ENCODE data around the gene TMEM270. TPM values are rescaled to one million over a fixed set of nuclear protein-coding genes. Genes with fewer than 3 reads are reported as not detected.

Gene TMEM270
- total RNA-seq, 1 experiment from 2014 or later, result 1.1 TPM

GRCh38 chr7:73847941-73848723 is 12.8 kb upstream of the TMEM270 start:
- POLR2A ChIA-PET, result interaction anchor here (0.6 to 2.2 kb wide), 3 partner anchors 16 to 745 kb away, joined by 3 to 6 read pairs (median 4); no protein-coding TSS in a partner anchor

More at GRCh38 chr7:73847941-73848723, 12.8 kb upstream of the TMEM270 start:
- DNase-seq (ENCODE audit: low read depth, low spot score), result no peak
- ChIA-PET RAD21 (ENCODE audit: low non-redundant PET in 1 of 2, low total read pairs in 2 of 2, uncharacterized antibody in 2 of 2, unreplicated experiment in 2 of 2) (no interaction called here), CTCF (interaction anchor here (0.6 kb wide), 1 partner anchor 148 kb away, joined by 3 read pairs; no protein-coding TSS in a partner anchor)
- intact Hi-C loops (cut with micrococcal nuclease), result no loop called here
- BruUV-seq (replicated peaks), result no TSS peak
- no peak for TF ChIP-seq ZFX (IDR thresholded peaks at IDR 0.05)
- TF ChIP-seq, protein P1, sequence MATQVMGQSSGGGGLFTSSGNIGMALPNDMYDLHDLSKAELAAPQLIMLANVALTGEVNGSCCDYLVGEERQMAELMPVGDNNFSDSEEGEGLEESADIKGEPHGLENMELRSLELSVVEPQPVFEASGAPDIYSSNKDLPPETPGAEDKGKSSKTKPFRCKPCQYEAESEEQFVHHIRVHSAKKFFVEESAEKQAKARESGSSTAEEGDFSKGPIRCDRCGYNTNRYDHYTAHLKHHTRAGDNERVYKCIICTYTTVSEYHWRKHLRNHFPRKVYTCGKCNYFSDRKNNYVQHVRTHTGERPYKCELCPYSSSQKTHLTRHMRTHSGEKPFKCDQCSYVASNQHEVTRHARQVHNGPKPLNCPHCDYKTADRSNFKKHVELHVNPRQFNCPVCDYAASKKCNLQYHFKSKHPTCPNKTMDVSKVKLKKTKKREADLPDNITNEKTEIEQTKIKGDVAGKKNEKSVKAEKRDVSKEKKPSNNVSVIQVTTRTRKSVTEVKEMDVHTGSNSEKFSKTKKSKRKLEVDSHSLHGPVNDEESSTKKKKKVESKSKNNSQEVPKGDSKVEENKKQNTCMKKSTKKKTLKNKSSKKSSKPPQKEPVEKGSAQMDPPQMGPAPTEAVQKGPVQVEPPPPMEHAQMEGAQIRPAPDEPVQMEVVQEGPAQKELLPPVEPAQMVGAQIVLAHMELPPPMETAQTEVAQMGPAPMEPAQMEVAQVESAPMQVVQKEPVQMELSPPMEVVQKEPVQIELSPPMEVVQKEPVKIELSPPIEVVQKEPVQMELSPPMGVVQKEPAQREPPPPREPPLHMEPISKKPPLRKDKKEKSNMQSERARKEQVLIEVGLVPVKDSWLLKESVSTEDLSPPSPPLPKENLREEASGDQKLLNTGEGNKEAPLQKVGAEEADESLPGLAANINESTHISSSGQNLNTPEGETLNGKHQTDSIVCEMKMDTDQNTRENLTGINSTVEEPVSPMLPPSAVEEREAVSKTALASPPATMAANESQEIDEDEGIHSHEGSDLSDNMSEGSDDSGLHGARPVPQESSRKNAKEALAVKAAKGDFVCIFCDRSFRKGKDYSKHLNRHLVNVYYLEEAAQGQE (IDR thresholded peaks at IDR 0.05; ENCODE audit: low read depth), result no peak
- no peak for TF ChIP-seq EGR1 (IDR thresholded peaks at IDR 0.05; ENCODE audit: low read depth)
- TF ChIP-seq POLR2A (IDR thresholded peaks at IDR 0.05; ENCODE audit: borderline replicate concordance, extremely low read depth, insufficient read depth, insufficient read length), result no peak
- no peak for TF ChIP-seq TCF7L2 (IDR thresholded peaks at IDR 0.05; ENCODE audit: borderline replicate concordance, extremely low read depth, insufficient read depth, insufficient read length)
- TF ChIP-seq SIN3A (IDR thresholded peaks at IDR 0.05; ENCODE audit: low read depth), result no peak
- no peak for TF ChIP-seq RAD21 (IDR thresholded peaks at IDR 0.05; ENCODE audit: low read depth)
- TF ChIP-seq ELF1 (IDR thresholded peaks at IDR 0.05; ENCODE audit: borderline replicate concordance, low read depth), result no peak
- TF ChIP-seq JUND (IDR thresholded peaks at IDR 0.05), result no peak
- TF ChIP-seq CEBPB (IDR thresholded peaks at IDR 0.05; ENCODE audit: low read depth), result no peak
- TF ChIP-seq, protein P2, sequence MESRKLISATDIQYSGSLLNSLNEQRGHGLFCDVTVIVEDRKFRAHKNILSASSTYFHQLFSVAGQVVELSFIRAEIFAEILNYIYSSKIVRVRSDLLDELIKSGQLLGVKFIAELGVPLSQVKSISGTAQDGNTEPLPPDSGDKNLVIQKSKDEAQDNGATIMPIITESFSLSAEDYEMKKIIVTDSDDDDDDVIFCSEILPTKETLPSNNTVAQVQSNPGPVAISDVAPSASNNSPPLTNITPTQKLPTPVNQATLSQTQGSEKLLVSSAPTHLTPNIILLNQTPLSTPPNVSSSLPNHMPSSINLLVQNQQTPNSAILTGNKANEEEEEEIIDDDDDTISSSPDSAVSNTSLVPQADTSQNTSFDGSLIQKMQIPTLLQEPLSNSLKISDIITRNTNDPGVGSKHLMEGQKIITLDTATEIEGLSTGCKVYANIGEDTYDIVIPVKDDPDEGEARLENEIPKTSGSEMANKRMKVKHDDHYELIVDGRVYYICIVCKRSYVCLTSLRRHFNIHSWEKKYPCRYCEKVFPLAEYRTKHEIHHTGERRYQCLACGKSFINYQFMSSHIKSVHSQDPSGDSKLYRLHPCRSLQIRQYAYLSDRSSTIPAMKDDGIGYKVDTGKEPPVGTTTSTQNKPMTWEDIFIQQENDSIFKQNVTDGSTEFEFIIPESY (IDR thresholded peaks at IDR 0.05; ENCODE audit: extremely low read depth, insufficient replicate concordance, low read length), result no peak
- TF ChIP-seq FOSL1 (IDR thresholded peaks at IDR 0.05; ENCODE audit: low read depth), result no peak
- TF ChIP-seq SRF (IDR thresholded peaks at IDR 0.05; ENCODE audit: low read depth), result no peak
- TF ChIP-seq CBX3 (IDR thresholded peaks at IDR 0.05; ENCODE audit: low read depth), result no peak
- no peak for TF ChIP-seq MAX (IDR thresholded peaks at IDR 0.05)
- no peak for TF ChIP-seq SP1 (IDR thresholded peaks at IDR 0.05; ENCODE audit: low read depth)
- H2AFZ ChIP-seq (ENCODE audit: low read depth, low read length, poor library complexity, severe bottlenecking), result no peak overlapping the region
- H3K4me1 ChIP-seq (ENCODE audit: control insufficient read depth in 1 of 2, insufficient read depth in 2 of 2, low read length in 2 of 2), result peaks cover 38 to 57% of the 10 kb centered on the region in 2 experiments
- no peaks in the 10 kb centered on the region for H3K36me3 ChIP-seq (ENCODE audit: control insufficient read depth in 1 of 2, insufficient read depth in 2 of 2, low read length in 2 of 2)
- ATAC-seq, result no peak
- H3K9me3 ChIP-seq (ENCODE audit: control insufficient read depth in 1 of 2, insufficient read depth in 1 of 2, low read depth in 1 of 2, low read length in 2 of 2), result no peaks in the 10 kb centered on the region
- H3K4me2 ChIP-seq (ENCODE audit: low read length), result no peak overlapping the region
- no peaks in the 10 kb centered on the region for H3K9me2 ChIP-seq (ENCODE audit: insufficient read depth)
- no peaks in the 10 kb centered on the region for H3K79me2 ChIP-seq (ENCODE audit: insufficient read depth, low read length)
- H3K27ac ChIP-seq (ENCODE audit: low read depth, low read length), result no peak overlapping the region
- no peak overlapping the region for H3K4me3 ChIP-seq (replicated peaks in 1 of 2; ENCODE audit: low read depth in 1 of 2, low read length in 2 of 2)
- H3K9ac ChIP-seq (ENCODE audit: low read length), result no peak overlapping the region
- no peaks in the 10 kb centered on the region for H3K27me3 ChIP-seq (ENCODE audit: insufficient read depth, low read length)
- H4K20me1 ChIP-seq (ENCODE audit: insufficient read depth), result no peaks in the 10 kb centered on the region

Measured in HCT116 (cell line).